Measurements from ENCODE around the gene HSD17B8. TPM values are rescaled to one million over a fixed set of nuclear protein-coding genes. Genes with fewer than 3 reads are reported as not detected.

HSD17B8 gene
- total RNA-seq, 3 donors from 2014 or later (not counting 1 experiment from before 2014, with no cell fraction given): 5.4 to 7.7 (median 6.8) TPM

DNA sequence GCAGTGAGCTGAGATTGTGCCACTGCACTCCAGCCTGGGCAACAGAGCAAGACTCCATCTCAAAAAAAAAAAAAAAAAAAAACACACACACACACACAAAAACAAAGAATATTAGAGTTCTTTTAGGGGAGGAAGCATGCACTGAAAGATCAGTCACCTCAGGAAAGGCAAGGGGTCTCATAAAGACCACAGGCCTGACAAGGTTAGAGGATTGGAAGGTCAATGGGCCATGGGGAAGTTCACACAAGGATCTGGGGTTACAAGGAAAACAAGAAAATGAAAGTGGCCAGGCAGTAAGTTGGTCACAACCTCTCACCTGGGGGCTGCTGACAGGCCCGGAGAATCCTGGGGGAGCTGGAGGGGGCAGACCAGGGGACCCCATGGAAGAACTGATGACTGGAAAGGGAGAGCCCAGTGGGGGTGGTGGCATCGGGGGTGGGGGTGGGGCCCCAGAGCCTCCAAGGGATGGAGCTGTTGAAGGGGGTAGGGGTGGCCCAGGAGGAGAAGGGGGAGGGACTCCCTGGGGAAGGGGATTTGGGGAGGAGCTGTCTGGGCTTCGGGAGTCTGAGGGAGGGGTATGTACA is 5.5 kb upstream of the HSD17B8 start:
- peaks cover 30% of the 10 kb centered on the region for H3K36me3 Mint-ChIP-seq
- 53% methylated on average over 3 of the region's 3 CpGs for WGBS (ENCODE audit: insufficient coverage)
- TF ChIP-seq, protein P1, sequence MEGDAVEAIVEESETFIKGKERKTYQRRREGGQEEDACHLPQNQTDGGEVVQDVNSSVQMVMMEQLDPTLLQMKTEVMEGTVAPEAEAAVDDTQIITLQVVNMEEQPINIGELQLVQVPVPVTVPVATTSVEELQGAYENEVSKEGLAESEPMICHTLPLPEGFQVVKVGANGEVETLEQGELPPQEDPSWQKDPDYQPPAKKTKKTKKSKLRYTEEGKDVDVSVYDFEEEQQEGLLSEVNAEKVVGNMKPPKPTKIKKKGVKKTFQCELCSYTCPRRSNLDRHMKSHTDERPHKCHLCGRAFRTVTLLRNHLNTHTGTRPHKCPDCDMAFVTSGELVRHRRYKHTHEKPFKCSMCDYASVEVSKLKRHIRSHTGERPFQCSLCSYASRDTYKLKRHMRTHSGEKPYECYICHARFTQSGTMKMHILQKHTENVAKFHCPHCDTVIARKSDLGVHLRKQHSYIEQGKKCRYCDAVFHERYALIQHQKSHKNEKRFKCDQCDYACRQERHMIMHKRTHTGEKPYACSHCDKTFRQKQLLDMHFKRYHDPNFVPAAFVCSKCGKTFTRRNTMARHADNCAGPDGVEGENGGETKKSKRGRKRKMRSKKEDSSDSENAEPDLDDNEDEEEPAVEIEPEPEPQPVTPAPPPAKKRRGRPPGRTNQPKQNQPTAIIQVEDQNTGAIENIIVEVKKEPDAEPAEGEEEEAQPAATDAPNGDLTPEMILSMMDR (IDR thresholded peaks at IDR 0.05): no peak

DNA sequence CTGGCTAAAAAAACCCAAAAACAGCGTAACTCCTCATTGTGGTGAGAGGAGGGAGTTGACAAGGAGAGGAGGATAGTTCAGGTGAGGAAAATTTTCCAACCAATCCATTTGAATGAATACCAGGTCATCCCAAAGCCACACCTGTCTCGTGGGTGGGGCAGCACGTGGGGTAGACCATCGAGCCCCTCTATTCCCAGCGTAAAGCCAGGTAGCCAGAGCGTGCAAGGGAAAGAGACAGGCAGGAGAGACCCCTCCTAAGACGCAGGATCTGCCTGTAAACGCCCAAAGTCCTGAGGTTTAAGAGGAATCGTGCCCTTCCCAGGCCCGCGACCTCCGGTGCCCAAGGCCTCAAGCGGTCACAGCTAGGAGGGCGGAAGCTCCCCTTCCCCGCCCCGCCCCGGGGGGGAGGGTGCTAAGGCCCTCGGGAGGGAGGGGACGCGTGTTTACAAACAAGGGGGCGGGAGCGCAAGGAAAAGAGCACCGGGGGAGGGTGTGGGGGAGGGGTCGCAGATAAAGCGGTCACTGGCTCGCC is 4.7 kb upstream of the HSD17B8 start:
- intact Hi-C loops (cut with micrococcal nuclease): loop anchor here (1.0 to 5.0 kb wide), 4 partner anchors 50 to 347 kb away; partner anchors contain the start of genes PHF1, PSMB9, RGL2 and TAP1
- peaks cover 53% of the 10 kb centered on the region for H3K36me3 ChIP-seq (ENCODE audit: control insufficient read depth, insufficient read depth, low read length)
- ATAC-seq: peak; percentile 21 to 48 (median 24)

More for the DNA sequence above, 5.5 kb upstream of the HSD17B8 start:
- Mint-ChIP-seq H3K27ac (peak overlapping the region; percentile 98), H3K9me3 (no peaks in the 10 kb centered on the region), H3K4me1 (peaks cover 61 to 78% of the 10 kb centered on the region in 2 donors), H3K4me3 (peak overlapping the region; percentile 89), H3K27me3 (ENCODE audit: low read depth in 2 of 2) (no peaks in the 10 kb centered on the region)
- H3K27ac ChIP-seq (ENCODE audit: low read length): peak overlapping the region; percentile 99
- intact Hi-C loops (cut with micrococcal nuclease): no loop called here
- no peaks in the 10 kb centered on the region for H3K9me3 ChIP-seq (ENCODE audit: control insufficient read depth, insufficient read depth, low read length)
- H3K36me3 ChIP-seq (ENCODE audit: control insufficient read depth, insufficient read depth, low read length): peaks cover 59% of the 10 kb centered on the region
- DNase-seq (no peak), ATAC-seq (no peak)
- peaks cover 29% of the 10 kb centered on the region for H3K4me1 ChIP-seq (ENCODE audit: control insufficient read depth, insufficient read depth, low read length)
- H3K27me3 ChIP-seq (ENCODE audit: control insufficient read depth, insufficient read depth, low read length): no peaks in the 10 kb centered on the region
- H3K4me3 ChIP-seq (ENCODE audit: low read length): no peak overlapping the region

DNA sequence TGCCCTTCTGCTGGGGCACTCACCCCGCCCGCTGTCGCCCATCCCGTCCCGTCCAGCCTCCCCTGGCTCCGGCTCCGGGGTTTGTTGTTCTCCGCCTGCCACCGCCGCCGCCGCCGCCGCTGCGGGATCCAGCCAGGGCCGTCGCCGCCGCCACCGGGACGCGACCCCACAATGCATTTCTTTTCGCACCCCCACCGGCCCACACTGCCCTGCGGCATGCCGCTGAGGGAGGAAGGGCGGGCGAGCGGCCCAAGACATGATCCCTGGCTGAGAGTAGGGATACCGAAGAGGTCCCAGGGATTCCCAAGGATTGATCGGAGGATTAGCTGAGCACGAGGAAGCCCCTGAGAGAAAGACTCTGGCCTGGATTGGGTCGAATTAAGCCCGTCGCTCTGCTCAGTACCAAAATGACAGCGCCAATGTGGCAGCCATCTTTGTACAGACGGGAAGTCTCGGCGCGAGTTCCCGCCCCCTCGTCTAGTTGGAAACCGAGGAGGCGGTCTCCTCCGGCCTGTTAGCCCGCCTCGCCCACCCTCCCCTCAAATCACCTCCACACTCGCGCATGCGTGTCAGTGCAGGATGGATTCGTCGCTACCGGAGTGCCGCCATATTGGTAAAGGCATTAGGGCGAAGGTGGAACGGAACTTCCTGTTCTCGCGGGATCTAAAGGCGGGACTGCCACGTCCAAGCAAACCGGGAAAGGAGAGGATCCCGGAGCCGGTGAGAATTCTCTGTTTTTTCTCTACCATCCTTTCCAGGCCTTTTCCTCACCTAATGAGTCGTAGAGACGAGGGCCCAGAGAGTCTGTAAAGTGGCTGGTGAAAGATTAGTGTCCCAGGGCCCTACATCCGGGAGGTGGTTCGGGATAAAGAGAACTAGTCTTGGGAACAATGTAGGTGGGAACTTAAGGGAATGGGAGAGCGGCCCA is 4.0 kb upstream of the HSD17B8 start, which contains the start of the genes RXRB and SLC39A7:
RXRB (minus strand) TSS at position 447 of the 928 bp plus-strand sequence; CDS start at position 258, 189 bp downstream.
SLC39A7 (plus strand) TSS at position 649 of the 928 bp plus-strand sequence. CDS start 379 bp downstream, outside the sequence.
- peak within 1 kb of the TSS; percentile 99 for H3K27ac ChIP-seq (ENCODE audit: low read length)
- peak within 1 kb of the TSS; percentile 99 for H3K4me3 Mint-ChIP-seq
- peak; percentile 76 to 89 (median 78) for ATAC-seq
- H3K4me3 ChIP-seq (ENCODE audit: low read length): peak within 1 kb of the TSS; percentile 99
- peaks cover 72 to 93% of the 10 kb centered on the region in 2 donors for H3K4me1 Mint-ChIP-seq
- H3K36me3 ChIP-seq (ENCODE audit: control insufficient read depth, insufficient read depth, low read length): peaks cover 46% of the 10 kb centered on the region
- under 1% methylated on average over 66 of the region's 68 CpGs for WGBS (ENCODE audit: insufficient coverage)
- peaks cover 44% of the 10 kb centered on the region for H3K4me1 ChIP-seq (ENCODE audit: control insufficient read depth, insufficient read depth, low read length)
- H3K27ac Mint-ChIP-seq: peak within 1 kb of the TSS; percentile 98
- no peaks in the 10 kb centered on the region for H3K9me3 Mint-ChIP-seq
- H3K27me3 ChIP-seq (ENCODE audit: control insufficient read depth, insufficient read depth, low read length): no peaks in the 10 kb centered on the region
- DNase-seq: peak; percentile 93 to 100
- no peaks in the 10 kb centered on the region for H3K27me3 Mint-ChIP-seq (ENCODE audit: low read depth in 2 of 2)
- H3K9me3 ChIP-seq (ENCODE audit: control insufficient read depth, insufficient read depth, low read length): no peaks in the 10 kb centered on the region
- H3K36me3 Mint-ChIP-seq: peaks cover 27% of the 10 kb centered on the region
- TF ChIP-seq, protein P1 (IDR thresholded peaks at IDR 0.05): no peak
- intact Hi-C loops (cut with micrococcal nuclease): loop anchor here (1.0 to 5.0 kb wide), 4 partner anchors 49 to 348 kb away; partner anchors contain the start of genes PHF1, PSMB9, RGL2 and TAP1

More for the DNA sequence above, 4.7 kb upstream of the HSD17B8 start:
- no peaks in the 10 kb centered on the region for H3K27me3 Mint-ChIP-seq (ENCODE audit: low read depth in 2 of 2)
- 1% methylated on average over 25 of the region's 26 CpGs for WGBS (ENCODE audit: insufficient coverage)
- peak in 1 of 2 donors; percentile 77 for DNase-seq
- H3K9me3 ChIP-seq (ENCODE audit: control insufficient read depth, insufficient read depth, low read length): no peaks in the 10 kb centered on the region
- peaks cover 66 to 85% of the 10 kb centered on the region in 2 donors for H3K4me1 Mint-ChIP-seq
- H3K4me1 ChIP-seq (ENCODE audit: control insufficient read depth, insufficient read depth, low read length): peaks cover 37% of the 10 kb centered on the region
- H3K36me3 Mint-ChIP-seq: peaks cover 30% of the 10 kb centered on the region
- TF ChIP-seq, protein P1 (IDR thresholded peaks at IDR 0.05): no peak
- H3K27me3 ChIP-seq (ENCODE audit: control insufficient read depth, insufficient read depth, low read length): no peaks in the 10 kb centered on the region
- H3K4me3 Mint-ChIP-seq: peak overlapping the region; percentile 89
- peak overlapping the region; percentile 99 for H3K4me3 ChIP-seq (ENCODE audit: low read length)
- H3K27ac ChIP-seq (ENCODE audit: low read length): peak overlapping the region; percentile 99
- H3K27ac Mint-ChIP-seq: peak overlapping the region; percentile 98
- H3K9me3 Mint-ChIP-seq: no peaks in the 10 kb centered on the region

Measured in natural killer cell (primary cell).